Heart right ventricle (tissue), 16 donors: ENCODE data around the gene MRPL44. TPM values are rescaled to one million over a fixed set of nuclear protein-coding genes. Genes with fewer than 3 reads are reported as not detected.

Experiments
- ATAC-seq, 8 donors: fragments of 200-7000 bp; cut with Tn5 transposase; one replicate each; pipeline ENCODE4 v1.9.1; 2020; ENCODE audit warnings: mild to moderate bottlenecking in 8 of 8, moderate library complexity in 8 of 8, moderate number of reproducible peaks in 1 of 8
- DNase-seq, 2 donors: peaks; one replicate each; pipeline ENCODE4 v3.0.0-alpha.2; 2020
- H3K27ac ChIP-seq, 10 donors: fragments of 200-600 bp; sonication (generic) in 2 of 10; one replicate each; pipeline versions ENCODE4 v1.5.0 to v1.8.0; 2020 to 2022; ENCODE audit warnings: mild to moderate bottlenecking in 3 of 10
- H3K27me3 ChIP-seq, 7 donors: fragments of 200-600 bp; one replicate each; pipeline ENCODE4 v1.8.0; 2021 to 2022; ENCODE audit warnings: mild to moderate bottlenecking in 2 of 7
- H3K36me3 ChIP-seq, 9 donors: fragments of 200-600 bp; sonication (generic) in 1 of 9; one replicate each; pipeline versions ENCODE4 v1.5.0 to v1.8.0; 2020 to 2022; ENCODE audit warnings: mild to moderate bottlenecking in 2 of 9
- H3K4me1 ChIP-seq, 9 donors: fragments of 200-600 bp; sonication (generic) in 1 of 9; one replicate each; pipeline versions ENCODE4 v1.5.0 to v1.8.0; 2020 to 2022; ENCODE audit warnings: mild to moderate bottlenecking in 4 of 9
- H3K4me3 ChIP-seq, 10 donors: fragments of 200-600 bp; sonication (generic) in 2 of 10; one replicate each; pipeline versions ENCODE4 v1.5.0 to v1.8.0; 2020 to 2022; ENCODE audit warnings: mild to moderate bottlenecking in 7 of 10, moderate library complexity in 2 of 10
- H3K9me3 ChIP-seq, 11 donors: fragments of 200-600 bp in 10 of 11; sonication (generic) in 2 of 11; one replicate each; pipeline versions ENCODE4 v1.5.0 to v1.8.0; 2013 to 2022; ENCODE audit warnings: mild to moderate bottlenecking in 2 of 11, control low read depth in 1 of 11, moderate library complexity in 1 of 11
- CTCF ChIP-seq, 9 donors: fragments of 200-600 bp; sonication (generic) in 2 of 9; IDR thresholded peaks; one replicate each; pipeline versions ENCODE4 v1.5.0 to v1.8.0; 2021 to 2022; ENCODE audit warnings: antibody characterized with exemption in 9 of 9, mild to moderate bottlenecking in 5 of 9, moderate library complexity in 1 of 9
- WGBS, 2 donors: extraction: QIAGEN DNeasy Blood & Tissue Kit; methylation state at CpG; one replicate each; pipeline ENCODE4 v1.1.7; 2013; ENCODE audit warnings: inconsistent platforms in 1 of 2; 5-methylcytosine and 5-hydroxymethylcytosine counted together
- intact Hi-C, 10 donors: fragments of 100-400 bp; cut with DNase I; formaldehyde crosslinking; loops; one replicate each; pipeline versions ENCODE4 v1.11.1 to v1.14.2; 2022
- polyA plus RNA-seq, 2 donors: library from polyadenylated mRNA; stranded (reverse); fragments of 200-250 nt; gene quantifications; one replicate each; pipeline ENCODE4 v1.2.3, GENCODE V29; 2013
- total RNA-seq, 10 donors: library from RNA; stranded (reverse); fragmentation: NEBNext Ultra II Directional in 3 of 10; extraction: Animal tissue kit (Norgen Biotek cat#: 25700) in 3 of 10; gene quantifications; one replicate each; pipeline versions ENCODE4 v1.2.1 to v1.2.4, GENCODE V29; 2021 to 2023
- donor health status: Arrhythmogenic right ventricular cardiomyopathy.
- donor health status: ischemic (EF 13 %, LVEDD 7.1; RV severe dilation, severe dysfunction).
- donor health status: healthy with polysubstance abuse.
- donor health status: DM: no; HTN: yes; CAD: no.
- donor health status: DM: no; HTN: no; CAD: no.
- donor health status: ischemic (EF 25% LVEDD 6.9; RV normal size, moderate dysfunction).
- donor health status: ischemic (EF 25% LVEDD 5.7; RV mildly dilated, moderate dysfunction).
- donor health status: healthy.
- donor health status: DM: yes; HTN: yes; CAD: no.
- donor health status: Ischemic cardiomyopathy.
- donor health status: ischemic (EF 35%, LVEDD 5.7; RV mildly dilated, moderate dysfunction).
- donor health status: nonischemic (EF 11% LVEDD 7.7; RV severe dilation, severe dysfunction).
- donor health status: DM: yes; HTN: yes; CAD: no.
- donor health status: PGD.
- donor health status: ischemic (EF 29% LVEDD 5.4; RV normal size, mild dysfunction).
- donor health status: nonischemic (EF 23%, LVEDD 6.1; RV moderate dilation, normal function).

Gene MRPL44
- total and polyA plus RNA-seq, 12 donors, result 11.3 to 47.5 (median 39.5) TPM

- Histone ChIP-seq H3K9me3 (no peaks in the 10 kb centered on the region), H3K27ac (no peak overlapping the region), H3K36me3 (peaks cover 0 to 76% (median 0%) of the 10 kb centered on the region in 9 donors), H3K4me1 (no peaks in the 10 kb centered on the region), H3K27me3 (no peaks in the 10 kb centered on the region), H3K4me3 (no peak overlapping the region)
- no peak for TF ChIP-seq CTCF (IDR thresholded peaks at IDR 0.05)
- DNase-seq (no peak), ATAC-seq (no peak)
- WGBS, 2 donors, result 81 to 82% methylated on average over 2 of the region's 2 CpGs
- intact Hi-C loops, result loop anchor here in 2 of 10 donors (10.0 kb wide), 2 partner anchors 385 to 655 kb away; no protein-coding TSS in a partner anchor
Measured at GRCh38 chr2:223979730-223980396, 22.6 kb downstream of the MRPL44 start.

- Histone ChIP-seq H3K27ac (no peak overlapping the region), H3K27me3 (no peaks in the 10 kb centered on the region), H3K36me3 (peaks cover 0 to 81% (median 0%) of the 10 kb centered on the region in 9 donors), H3K4me3 (no peak overlapping the region), H3K4me1 (no peaks in the 10 kb centered on the region), H3K9me3 (no peaks in the 10 kb centered on the region)
- WGBS, 2 donors, result 83 to 88% methylated on average over 1 of the region's 1 CpG
- intact Hi-C loops, result no loop called here
- ATAC-seq, result no peak
- TF ChIP-seq CTCF (IDR thresholded peaks at IDR 0.05), result no peak
- no peak for DNase-seq
Measured at GRCh38 chr2:223980397-223980735, 23.1 kb downstream of the MRPL44 start.

GRCh38 chr2:223980803-223981202 lies 23.5 kb downstream of the MRPL44 start:
- H3K36me3 ChIP-seq, result peaks cover 0 to 82% (median 0%) of the 10 kb centered on the region in 9 donors
- 83 to 94% methylated on average over 4 of the region's 4 CpGs for WGBS, 2 donors

GRCh38 chr2:223981241-223981640 lies 24.0 kb downstream of the MRPL44 start:
- H3K9me3 ChIP-seq, result no peaks in the 10 kb centered on the region
- no peaks in the 10 kb centered on the region for H3K27me3 ChIP-seq
- 90 to 93% methylated on average over 1 of the region's 1 CpG for WGBS, 2 donors
- no peak overlapping the region for H3K4me3 ChIP-seq
- TF ChIP-seq CTCF (IDR thresholded peaks at IDR 0.05), result no peak
- H3K27ac ChIP-seq, result no peak overlapping the region
- H3K4me1 ChIP-seq, result no peaks in the 10 kb centered on the region
- ATAC-seq, result no peak
- H3K36me3 ChIP-seq, result peaks cover 0 to 86% (median 0%) of the 10 kb centered on the region in 9 donors
- intact Hi-C loops, result no loop called here
- DNase-seq, result no peak

More at GRCh38 chr2:223980803-223981202, 23.5 kb downstream of the MRPL44 start:
- Histone ChIP-seq H3K27me3 (no peaks in the 10 kb centered on the region), H3K9me3 (no peaks in the 10 kb centered on the region), H3K4me3 (no peak overlapping the region), H3K27ac (no peak overlapping the region), H3K4me1 (no peaks in the 10 kb centered on the region)
- TF ChIP-seq CTCF (IDR thresholded peaks at IDR 0.05), result no peak
- DNase-seq (no peak), ATAC-seq (no peak)
- intact Hi-C loops, result no loop called here
